ENCODE results near the gene MGP.

Gene MGP

DNA sequence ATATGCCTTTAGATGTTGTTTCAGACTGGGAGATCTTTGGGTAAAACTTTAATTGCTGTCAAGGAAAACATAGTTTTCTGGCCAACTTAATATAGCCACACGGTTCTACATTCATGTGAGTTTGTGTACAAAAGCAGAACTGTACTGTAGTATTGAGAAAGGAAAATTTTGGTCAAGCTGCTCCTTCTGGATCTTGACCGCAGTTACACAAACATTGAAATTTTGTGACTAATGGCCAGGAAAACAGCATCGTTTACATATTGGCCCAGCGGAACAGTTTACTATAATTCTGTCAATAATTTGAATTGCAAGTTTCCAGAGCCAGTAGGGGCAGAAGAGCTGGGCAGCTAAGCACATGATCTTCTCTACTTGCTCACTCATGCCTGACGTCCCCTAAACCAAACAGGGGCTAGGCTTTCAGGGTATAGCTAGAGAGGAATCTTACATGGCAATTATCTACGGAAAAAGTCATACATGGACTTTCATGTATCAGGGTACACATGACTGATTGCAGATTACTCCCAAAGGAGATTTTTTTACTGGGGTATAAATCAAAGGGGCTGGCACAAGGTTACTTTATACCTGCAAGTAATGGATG is 31.0 kb downstream of the MGP start:
- DNase-seq (ENCODE audit: low read depth), result no peak

DNA sequence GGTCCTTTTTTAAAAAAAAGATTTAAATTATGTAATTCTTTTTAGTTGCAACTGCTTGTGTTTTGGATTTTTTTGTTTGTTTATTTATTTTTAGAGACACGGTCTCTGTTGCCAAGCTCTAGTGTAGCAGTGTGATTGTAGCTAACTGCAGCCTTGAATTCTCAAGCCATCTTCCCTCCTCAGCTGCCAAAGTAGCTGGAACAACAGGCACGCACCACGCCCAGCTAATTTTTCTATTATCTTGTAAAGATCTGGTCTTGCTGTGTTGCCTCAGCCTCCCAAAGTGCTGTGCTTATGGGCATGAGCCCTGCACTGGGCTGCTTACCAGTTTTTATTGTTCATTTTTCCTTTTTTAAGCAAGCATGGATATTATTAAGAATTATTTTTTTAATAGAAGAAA is 31.7 kb downstream of the MGP start:
- DNase-seq (ENCODE audit: low read depth), result no peak

DNA sequence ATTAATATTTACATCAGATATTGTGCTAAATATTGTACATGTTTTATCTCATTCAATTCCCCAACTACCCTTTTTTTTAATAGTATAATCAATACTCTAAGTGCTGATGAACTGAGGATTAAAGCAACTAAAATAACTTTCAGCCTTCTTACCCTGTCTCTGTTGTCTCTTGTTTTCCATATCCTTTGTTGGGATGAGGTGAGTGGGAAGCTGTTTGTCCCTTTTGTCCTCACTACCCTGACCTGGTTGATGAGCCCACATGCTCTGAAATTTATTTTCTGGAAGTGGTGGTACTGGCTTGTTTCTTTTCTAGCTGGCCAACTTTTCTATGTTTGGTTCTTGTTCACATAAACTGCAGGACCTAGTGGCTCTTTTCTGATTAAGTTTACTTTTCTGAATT is 32.8 kb downstream of the MGP start:
- DNase-seq (ENCODE audit: low read depth), result no peak

DNA sequence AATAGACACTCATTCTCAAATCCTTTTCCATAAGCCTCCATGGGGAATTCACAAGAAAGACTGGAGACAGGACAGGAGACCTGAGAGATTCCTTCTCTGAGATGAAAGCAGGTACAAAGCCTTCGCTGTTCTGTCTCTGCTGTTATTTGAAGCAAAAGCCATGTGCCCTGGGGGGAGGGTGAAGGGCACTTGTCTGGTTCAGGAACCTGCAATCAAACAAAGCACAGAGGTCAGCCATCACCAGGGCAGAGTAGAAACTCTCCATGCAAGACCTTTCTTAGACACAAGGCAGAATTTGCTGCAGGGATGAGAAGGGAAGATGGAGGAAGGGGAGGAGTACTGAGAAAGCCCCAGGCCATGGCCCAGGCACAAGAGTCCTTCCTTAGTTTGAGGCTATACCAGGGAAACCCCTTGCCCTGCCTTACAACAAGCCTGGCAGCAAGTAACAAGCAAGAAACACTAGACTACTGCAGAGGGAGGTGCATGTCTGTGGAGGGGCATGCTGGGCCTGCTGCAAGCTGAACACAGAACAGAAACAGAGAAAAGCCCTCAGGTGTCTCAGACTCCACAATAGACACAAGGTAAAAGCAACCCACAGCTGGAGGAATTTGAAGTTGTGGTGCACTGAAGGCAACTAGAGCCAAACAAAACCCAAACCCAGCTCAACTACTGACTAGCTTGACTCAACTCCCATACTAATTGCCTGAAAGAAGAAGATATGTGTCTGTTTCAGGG is 34.6 kb downstream of the MGP start:
- DNase-seq (ENCODE audit: low read depth), result no peak

DNA sequence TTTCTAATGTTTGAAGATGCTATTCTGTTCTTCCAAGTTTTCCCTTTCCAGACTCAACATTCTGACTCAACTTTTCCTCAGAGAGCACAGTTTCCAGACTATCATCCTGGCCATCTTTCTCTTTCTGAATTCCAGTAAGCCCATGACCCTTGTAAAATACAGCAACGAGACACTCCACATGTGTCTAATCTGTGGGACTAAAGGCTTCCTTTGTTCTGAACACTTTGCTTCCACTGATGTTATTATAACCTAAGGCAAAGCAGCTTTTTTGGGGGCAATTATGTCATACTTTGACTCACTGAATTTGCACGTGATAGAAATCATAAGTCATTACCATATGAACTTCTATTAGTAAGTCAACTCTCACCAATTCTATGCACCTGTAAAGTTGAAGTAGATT is 36.0 kb downstream of the MGP start:
- DNase-seq (ENCODE audit: low read depth), result no peak

DNA sequence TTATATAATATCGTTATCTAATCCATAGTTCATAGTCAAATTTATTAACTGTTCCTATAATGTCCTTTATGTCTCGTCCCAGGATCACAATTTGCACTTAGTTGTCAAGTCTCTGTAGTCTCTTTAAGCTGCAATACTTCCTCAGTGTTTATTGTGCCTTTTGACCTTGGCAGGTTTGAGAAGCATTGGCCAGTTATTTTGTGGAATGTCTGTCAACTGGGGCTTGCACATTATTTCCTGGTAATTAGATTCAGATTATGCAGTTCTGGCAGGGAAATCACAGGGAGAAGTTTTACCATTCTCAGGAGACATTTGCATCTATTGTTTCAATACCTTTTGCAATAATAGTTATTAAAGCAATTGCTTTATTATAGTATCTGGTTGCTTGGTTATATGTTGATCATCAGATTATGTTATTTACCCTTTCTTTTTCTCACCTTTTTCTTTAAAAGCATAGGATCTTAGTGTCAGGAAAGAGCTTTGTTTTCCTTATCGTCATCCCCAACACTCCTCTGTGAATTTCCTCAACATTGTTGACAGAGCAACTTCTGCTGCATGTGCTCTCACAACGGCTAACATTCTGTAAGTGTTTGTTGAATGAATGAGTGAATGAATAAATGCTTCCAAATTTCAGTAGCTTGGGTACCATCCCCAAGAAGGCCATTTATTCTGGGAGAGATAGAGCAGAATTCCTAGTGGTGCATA is 38.6 kb downstream of the MGP start:
- DNase-seq (ENCODE audit: low read depth), result no peak

DNA sequence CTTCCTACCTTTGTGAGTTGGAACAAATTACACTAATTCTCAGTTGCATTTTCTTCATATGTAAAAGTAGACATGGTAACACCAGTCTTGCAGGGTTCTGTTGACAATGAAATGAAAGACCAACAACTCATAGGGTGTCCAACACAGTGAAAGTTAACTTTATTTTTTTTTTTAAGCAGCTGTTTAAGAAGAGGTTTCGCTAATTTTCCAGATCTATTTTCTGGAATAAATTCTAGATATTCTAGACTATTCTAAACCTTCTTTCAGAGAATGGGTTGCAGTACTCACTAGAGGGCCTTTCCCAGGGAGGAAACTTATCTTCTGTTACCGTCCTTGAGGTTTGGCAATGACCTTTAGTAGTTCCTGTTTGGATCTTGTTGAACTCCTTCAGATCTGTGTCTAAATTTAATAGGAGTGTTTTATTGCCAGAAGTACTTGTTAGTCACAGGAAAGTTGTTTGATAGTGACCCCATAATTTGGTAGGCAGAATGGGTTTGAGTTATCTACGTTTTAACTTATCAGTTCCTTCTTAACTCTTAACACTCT is 39.5 kb downstream of the MGP start:
- no peak for DNase-seq (ENCODE audit: low read depth)

DNA sequence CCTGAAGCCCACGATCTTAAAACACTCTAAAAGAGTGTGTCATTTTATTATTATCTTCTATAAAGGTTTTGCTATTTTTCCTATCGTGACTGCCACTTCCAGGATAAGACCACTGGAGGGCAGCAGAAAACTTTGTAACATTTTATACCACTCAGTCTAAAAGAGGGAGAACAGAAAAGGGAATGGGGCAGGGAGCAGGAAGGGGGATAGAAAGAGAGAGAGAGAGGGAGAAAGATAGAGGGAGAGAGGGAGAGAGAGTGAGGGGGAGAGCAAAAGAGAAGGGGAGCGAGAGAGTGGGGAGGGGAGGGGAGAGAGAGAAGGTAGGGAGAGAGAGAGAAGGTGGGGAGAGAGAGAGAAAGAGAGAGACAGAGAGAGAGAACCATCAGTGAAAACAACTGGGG is 40.3 kb downstream of the MGP start:
- DNase-seq (ENCODE audit: low read depth), result no peak

DNA sequence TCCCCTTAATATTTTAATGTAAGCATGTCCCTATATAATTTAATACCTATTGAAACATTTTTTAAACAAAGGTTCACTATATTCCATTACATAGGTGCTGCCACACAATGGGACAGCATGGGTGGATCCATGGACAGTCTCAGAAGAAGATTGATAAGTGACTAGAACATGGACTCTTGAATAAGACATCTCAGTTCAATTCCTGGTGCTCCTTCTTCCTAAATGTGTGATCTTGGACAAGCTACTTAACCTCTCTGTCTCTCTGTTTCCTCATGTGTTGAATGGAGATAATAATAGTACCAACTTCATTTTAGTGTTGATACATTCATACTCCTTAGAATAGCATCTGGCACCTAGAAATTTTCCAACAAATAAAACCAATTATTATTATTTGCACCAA is 41.3 kb downstream of the MGP start:
- DNase-seq (ENCODE audit: low read depth), result no peak

DNA sequence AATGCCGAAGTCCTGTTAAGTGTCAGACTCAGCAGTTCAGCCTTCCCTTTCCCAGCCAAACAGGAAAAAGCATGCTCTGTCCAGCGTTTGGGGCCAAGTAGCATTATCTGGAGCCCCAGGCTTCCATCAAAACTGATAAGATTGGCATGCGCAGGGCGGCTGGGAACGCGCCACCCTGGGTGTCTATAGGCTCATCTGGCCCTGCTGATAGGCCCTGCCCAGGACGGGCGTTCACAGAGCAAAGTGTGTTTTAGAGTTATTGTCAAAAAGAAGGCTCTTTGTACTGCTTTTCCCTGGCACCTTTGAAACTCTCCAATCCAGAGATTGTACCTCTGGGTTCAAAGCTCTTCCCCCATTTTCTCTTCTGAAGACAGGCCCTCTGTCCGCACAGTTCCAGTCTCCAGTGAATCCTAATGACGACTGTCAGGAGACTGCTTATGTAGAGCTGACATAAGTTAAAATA is 42.2 kb downstream of the MGP start, which contains the start of gene ART4:
Gene ART4 (minus strand): TSS at position 102 of the 463 bp plus-strand sequence. CDS start 413 bp downstream, outside the sequence.
- no peak for DNase-seq (ENCODE audit: low read depth)

DNA sequence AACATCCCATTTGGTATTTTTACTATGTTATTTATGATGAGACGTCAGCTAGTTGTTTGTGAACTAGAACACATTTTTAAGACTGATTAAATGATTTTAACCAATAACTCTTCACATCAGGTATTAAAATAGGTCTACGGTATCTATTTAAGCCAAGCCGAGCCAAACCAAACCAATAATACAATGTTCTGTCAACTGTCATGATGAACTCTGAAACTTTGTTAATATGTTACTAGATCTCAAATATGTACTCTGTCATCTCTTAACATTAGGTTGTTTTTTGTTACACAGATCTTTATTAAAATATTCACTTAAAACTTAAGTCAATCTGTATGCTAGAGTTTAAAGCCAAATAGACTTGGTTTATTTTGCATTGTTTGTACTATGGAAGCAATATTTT is 43.3 kb downstream of the MGP start:
- DNase-seq (ENCODE audit: low read depth), result no peak

DNA sequence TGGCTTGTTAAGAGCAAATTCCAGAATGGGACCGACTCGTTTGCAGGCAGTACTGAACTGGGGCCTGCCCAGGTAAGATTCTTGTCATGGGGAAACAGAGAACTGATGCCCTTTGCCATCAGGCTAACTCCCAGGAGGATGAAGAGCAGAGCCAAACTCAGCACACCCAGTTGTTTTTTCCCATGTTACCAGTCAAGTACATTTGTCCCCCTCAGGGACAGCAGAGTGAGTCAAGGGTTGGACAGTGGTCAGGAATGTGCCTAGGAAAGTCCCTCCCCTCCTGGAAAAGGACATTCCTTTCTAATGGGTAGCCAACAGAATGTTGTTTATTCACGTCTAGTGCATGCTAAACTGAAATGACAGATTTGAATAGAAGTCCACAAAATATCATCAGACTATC is 43.9 kb downstream of the MGP start:
- DNase-seq (ENCODE audit: low read depth), result no peak

DNA sequence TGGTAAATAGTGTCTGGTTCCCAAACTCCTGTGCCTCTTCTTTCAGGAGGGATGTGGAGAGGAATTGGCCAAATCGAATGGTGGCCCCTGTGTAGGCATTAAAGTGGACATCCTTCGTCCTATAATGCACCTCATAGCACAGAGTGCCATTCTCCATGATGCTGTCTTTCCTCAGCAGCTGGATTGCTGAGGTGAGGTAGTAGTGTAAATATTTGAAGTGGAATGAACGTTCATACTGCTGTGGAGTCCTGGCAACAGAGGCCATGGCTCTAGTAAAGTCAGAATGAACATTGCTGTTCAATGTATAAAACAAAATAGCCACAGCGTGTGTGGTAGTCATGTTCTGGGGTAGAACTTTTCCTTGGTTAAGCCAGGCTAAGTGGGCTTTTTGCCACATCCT is 45.0 kb downstream of the MGP start:
- DNase-seq (ENCODE audit: low read depth), result no peak

DNA sequence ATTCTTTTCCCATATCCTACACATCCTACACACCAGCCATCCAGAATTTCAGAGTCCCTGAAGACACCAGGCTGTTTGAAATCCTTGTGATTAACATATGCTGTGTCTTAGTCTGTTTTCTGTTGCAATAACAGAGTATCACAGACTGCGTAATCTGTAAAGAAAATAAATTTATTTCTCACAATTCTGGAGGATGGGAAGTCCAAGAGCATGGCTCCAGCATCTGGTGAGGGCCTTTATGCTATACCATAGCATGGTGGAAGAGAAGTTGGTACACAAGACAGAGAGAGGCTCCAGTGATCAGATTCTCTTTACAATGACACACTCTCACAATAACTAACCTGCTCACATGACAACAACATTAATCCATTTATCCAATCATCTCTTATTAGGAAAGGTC is 46.4 kb downstream of the MGP start:
- DNase-seq (ENCODE audit: low read depth), result no peak

DNA sequence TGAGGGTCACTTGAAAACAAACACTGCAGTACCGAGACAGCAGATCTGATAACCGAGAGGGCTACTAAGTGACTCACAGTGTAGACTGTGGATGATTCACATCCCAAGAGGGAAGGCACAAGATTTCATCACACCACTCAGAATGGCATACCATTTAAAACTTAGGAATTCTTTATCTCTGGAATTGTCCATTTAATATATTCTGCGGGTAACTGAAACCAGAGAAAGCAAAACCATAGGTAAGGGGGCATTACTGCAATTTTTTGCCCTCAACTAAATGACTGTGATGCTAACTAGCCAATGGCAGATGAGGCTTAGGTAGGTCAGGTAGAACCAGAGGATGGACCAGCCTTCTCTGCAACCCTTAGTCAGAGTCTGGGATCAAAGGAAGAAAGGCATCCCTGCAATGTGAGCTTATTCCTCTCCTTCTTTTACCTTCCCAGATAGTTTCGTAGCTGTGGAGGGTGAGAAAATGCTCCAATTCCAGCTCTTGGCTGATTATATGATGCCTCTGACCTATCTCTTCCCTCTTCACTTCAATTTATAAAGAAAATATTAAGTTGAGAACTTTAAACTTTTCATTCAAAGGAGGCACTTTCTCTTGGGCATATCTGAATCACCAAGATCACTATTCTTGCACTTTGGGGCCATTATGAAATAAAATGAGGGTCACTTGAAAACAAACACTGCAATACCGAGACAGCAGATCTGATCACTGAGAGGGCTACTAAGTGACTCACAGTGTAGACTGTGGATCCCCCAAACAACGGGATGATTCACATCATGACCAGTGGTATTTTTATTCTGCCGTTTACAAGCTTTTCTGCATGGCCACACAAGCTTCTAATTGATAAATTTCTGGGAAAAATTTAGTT is 49.1 kb downstream of the MGP start:
- DNase-seq (ENCODE audit: low read depth), result no peak

DNA sequence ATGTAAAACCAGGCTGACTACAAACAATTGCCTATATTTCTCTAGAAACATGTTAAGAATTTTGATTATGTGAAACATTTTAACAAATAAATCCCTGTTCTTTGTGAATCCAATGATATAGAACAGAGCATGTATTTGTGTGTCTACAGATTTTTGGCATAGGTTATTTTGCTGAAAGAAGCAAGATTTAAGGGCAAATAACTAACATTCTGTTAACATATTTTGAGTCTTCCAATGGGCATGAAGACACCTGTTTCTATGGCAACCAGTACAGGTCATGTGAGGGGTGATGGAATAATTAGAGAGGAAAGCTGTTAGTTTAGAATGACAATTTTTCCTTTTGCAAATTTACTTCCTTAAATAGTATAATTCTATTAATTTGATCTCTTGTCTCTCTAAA is 51.1 kb downstream of the MGP start:
- DNase-seq (ENCODE audit: low read depth), result no peak

DNA sequence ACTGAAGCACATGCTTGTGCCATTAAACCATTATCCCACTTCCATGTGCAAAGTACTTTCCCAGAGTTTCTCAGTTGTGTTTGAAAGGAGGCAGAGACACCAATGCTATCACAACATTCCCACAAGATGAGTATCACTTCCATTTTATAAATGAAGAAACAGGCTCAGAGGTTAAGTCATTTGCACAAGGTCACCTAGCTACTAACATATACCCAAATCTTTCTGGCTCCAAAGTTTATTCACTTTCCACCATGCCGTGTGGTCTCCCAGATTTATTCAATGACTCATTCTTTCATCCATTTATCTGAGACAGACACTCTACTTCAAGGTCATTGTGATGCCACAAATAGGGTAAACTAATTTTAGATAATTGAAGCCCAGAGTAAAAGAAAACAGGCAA is 51.7 kb downstream of the MGP start:
- DNase-seq (ENCODE audit: low read depth), result no peak

DNA sequence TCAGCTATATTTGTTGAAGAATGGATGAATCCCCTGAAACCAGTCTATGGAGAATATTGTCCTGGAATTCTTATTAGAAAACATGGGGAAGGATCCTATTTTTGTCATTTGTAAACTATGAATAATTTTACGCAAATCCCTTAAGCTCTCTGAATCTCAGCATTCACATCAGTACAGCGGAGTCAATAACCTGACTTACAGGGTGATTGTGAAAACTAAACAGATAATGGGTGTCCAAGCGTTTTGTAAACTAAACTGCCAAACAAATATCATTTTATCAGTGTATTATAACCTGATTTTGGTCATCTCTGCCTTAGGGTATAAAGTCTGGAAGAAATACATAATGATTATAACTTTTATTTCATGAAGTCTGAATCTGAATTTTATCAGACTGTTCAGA is 52.3 kb downstream of the MGP start:
- DNase-seq (ENCODE audit: low read depth), result no peak

Measured in activated T-helper 9 cell treated with anti-CD3 and anti-CD28 coated beads, Interleukin-2, amount 50 U/mL, for 16 hours (primary cell).